DLD1 (cell line): Measurements from ENCODE around the gene EGF.
"Not testable (repeated sequence)": the region's sequence is repeated elsewhere in the genome, so short reads cannot be mapped to it uniquely, and the experiment has no call there.

ENCODE experiments used
- in situ Hi-C: cut with HindIII; loops from 2 replicates; pipeline ENCODE4 v1.10.0; 2017; ENCODE audit warnings: low sequenced_read_pairs

The EGF gene

GRCh38 chr4:109914322-109914721 is 1.6 kb downstream of the EGF start:
- in situ Hi-C loops = no loop called here

DNA sequence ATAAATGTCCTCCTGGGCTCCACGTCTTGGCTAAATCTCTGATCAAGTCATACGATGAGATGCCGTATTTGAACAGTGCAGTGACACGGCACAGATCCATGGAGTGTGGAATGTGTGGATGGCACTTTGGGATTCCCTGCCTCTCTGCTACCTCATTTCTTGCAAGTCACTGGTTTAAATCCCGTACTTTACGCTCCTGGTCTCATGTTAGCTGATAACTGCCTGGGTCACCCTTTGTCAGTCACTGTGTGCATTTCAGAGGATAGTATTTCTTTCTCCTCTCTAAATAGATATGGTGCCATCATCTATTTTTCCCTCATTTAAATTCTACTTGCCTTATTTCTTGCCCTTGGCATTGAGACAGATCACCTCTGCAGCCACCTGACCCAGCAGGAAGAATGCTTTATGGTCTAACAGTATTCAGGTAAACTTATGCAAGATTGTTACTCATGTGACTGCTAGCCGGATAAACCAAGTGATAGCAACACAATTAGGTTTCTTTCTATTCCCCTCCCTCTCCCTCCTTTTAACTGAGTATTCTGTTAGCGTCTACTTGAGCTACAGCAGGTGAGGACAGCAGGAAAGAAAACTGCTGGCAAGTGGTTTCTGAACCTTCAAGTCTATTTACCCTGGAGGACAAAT is 2.8 kb downstream of the EGF start:
- in situ Hi-C loops = no loop called here

- in situ Hi-C loops = no loop called here
These were observed 3.3 kb downstream of the EGF start for GRCh38 chr4:109916027-109916409.

- in situ Hi-C loops = no loop called here
These were observed 8.7 kb downstream of the EGF start for GRCh38 chr4:109921384-109921808.

DNA sequence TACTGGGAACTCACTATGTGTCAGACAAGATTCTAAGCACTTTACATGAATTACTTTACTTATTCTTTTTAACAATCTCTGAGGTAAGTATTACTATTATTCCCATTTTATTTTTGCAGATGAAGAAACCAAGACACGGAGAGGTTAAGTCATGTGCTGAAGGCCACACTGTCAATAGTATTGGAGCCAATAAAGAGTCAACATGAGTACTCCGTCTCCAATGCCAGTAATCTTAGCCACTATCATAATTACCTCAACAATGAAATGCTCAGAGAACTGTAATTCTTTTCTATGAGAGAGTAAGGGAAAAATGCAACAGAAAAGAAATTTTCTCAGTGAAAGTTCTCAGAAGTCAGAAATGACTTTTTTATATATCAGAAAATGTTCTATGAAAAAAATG is 12.7 kb downstream of the EGF start:
- in situ Hi-C loops = no loop called here

- in situ Hi-C loops = no loop called here
These were observed 15.8 kb downstream of the EGF start for GRCh38 chr4:109928327-109929045.

- in situ Hi-C loops = no loop called here
These were observed 17.8 kb downstream of the EGF start for GRCh38 chr4:109930464-109930863.

- in situ Hi-C loops = no loop called here
These were observed 18.2 kb downstream of the EGF start for GRCh38 chr4:109930872-109931271.

DNA sequence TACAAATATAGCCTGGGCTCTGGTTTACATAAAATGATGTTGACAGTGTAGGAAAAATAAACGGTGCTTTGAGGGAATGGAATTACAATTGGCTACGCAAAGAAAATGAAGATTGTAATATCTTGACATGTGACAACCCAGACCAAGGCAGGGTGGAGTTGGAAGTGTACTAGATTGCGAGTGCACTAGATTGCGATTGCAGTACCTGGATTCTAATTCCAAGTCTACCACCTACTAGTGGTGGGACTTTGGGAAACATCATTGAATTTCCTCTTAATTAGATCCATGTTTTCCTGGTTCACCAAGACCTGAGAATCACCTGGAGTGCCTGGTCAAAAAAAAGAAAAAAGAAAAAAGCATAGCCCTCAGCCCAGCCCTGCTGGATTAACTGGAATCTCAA is 18.6 kb downstream of the EGF start:
- in situ Hi-C loops = no loop called here

DNA sequence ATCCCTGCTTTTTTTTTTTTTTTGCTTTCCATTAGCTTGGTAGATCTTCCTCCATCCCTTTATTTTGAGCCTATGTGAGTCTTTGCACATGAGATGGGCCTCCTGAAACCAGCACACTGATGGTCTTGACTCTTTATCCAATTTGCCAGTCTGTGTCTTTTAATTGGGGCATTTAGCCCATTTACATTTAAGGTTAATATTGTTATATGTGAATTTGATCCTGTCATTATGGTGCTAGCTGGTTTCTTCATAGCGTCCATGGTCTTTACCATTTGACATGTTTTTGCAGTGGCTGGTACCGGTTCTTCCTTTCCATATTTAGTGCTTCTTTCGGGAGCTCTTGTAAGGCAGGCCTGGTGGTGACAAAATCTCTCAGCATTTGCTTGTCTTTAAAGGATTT is 24.7 kb downstream of the EGF start:
- in situ Hi-C loops = not testable (repeated sequence)

DNA sequence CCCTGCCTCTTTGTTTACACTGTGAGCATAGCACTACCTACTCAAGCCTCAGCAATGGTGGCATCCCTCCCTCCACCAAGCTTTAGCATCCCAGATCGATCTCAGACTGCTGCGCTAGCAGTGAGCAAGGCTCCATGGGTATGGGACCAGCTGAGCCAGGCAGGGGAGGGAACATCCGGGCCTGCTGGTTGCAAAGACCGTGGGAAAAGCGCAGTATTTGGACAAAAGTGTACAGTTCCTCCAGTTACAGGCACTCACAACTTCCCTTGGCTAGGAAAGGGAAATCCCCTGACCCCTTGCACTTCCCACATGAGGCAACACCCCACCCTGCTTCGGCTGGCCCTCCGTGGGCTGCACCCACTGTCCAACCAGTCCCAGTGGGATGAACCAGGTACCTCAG is 26.5 kb downstream of the EGF start:
- in situ Hi-C loops = no loop called here

- in situ Hi-C loops = no loop called here
These were observed 29.7 kb downstream of the EGF start for GRCh38 chr4:109942292-109942926.

- in situ Hi-C loops = no loop called here
These were observed 31.1 kb downstream of the EGF start for GRCh38 chr4:109943745-109944144.

DNA sequence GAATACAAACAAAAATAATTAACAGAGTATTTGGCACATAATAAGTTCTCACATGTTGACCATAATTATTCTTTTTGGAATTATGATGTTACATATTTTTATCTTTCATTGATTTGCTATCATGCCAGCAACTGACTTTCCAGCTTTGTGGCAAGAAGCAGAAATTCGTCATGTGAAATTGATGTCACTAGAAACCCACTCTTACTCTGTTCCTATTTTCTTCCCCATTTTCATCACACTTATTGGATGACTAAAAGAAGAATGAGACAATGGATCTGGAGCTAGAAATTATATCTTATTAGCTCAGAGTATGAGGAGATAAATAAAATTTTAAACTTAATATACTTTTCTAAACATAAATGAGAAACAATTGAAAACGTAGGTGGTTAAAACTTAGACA is 31.9 kb downstream of the EGF start:
- in situ Hi-C loops = no loop called here

DNA sequence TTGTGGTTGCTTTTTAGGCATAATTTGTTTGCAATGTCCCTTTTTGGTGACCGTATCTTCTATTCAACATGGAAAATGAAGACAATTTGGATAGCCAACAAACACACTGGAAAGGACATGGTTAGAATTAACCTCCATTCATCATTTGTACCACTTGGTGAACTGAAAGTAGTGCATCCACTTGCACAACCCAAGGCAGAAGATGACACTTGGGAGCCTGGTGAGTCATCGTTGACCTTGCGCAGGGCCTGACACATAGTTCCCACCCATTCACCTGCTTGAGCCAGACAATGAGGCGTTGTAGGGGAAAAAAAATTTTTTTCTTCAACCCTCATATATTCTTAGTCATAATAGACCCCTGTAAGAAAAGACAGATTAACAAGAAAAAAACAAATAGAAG is 32.4 kb downstream of the EGF start:
- in situ Hi-C loops = no loop called here

DNA sequence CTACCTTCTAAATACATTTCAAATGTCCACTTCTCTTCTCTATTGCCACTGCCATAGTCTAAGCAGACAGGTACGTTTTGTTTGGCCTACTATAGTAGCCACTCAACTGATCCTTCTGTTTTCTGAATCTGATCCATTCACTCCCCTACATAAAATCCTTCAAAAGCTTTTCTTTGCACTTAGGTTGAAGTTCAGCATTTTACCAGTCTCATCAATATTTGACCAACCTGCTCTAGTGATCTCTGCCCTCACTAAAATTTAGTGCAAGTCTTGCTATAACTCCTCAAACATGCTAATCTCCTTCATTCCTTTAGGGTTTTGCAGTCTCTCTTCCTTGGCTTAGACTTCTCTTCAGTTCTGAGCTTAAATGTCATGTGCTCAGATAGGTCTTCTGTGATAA is 33.4 kb downstream of the EGF start:
- in situ Hi-C loops = no loop called here

DNA sequence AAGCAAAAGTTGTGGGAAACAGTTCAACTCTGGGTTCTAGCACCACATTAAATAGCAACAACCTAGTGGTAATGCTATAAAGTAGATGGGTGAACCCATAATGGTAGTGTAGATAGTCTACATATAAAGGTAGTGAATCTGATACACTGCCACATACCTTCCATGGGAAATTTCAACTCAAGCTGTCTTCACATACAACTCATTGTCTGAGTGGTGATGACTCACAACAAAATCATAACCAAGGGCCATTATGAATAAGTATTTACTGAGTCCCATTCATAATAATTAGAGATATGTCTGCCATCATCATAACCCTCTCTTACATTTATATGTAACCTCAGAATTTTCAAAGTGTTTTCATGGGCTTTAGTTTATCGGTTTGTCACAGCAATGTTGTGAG is 34.8 kb downstream of the EGF start:
- in situ Hi-C loops = no loop called here

DNA sequence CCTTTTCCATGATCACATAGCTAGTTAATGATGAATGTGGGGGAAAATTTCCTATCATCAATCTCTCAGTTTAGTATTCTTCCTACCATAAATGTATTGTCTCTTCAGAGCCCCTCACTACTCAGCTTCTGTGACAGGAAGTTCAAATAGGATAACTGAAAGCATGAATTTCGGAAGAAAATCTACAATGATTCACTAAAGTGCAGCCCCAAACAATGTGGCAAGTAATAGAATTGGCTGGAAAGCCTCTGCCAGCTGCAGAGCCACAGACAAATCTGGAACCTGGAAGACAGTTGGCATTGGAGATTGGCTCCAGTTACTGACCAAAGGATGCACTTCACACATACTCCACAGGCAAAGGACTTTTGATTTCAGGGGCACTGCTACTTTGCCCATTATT is 35.2 kb downstream of the EGF start:
- in situ Hi-C loops = no loop called here

DNA sequence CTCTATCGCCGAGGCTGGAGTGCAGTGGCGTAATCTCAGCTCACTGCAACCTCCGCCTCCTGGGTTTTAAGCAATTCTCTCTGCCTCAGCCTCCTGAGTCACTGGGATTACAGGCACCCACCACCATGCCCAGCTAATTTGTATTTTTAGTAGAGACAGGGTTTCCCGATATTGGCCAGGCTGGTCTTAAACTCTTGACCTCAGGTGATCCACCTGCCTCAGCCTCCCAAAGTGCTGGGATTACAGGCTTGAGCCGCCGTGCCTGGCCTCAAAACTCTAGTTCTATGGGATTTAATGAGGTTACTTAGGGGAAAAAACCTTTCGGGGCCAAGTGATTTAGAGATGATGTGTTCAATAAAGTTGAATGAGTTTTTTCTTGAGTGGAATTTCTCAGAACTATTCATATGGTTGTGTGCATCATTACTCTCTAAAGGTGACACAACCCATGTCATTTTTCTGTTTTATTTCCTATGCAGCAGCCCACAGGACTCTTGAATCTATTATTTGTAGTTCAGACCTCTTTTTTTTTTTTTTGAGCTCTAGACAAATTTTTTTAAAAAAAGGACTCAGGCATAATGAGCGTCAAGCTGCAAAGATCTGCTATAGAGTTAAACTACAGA is 36.5 kb downstream of the EGF start:
- in situ Hi-C loops = not testable (repeated sequence)

DNA sequence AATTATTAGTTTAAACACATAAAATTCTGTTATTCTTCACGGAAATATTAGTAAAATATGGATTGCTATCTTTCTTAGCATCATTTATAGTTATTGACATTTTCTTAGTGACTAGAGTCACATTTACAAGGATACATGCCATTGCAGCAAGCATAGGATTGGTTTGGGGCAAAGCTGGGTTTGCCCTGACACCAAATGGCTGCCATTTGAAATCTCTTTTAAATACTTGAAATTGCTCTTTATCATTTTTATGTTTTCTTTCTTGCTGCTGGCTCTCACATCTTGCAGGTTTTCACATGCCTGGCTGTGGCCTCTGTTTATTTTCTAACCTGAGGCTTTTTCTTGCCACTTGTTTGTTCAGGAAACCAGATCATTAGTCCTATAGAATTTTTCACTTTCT is 39.9 kb downstream of the EGF start:
- in situ Hi-C loops = no loop called here

DNA sequence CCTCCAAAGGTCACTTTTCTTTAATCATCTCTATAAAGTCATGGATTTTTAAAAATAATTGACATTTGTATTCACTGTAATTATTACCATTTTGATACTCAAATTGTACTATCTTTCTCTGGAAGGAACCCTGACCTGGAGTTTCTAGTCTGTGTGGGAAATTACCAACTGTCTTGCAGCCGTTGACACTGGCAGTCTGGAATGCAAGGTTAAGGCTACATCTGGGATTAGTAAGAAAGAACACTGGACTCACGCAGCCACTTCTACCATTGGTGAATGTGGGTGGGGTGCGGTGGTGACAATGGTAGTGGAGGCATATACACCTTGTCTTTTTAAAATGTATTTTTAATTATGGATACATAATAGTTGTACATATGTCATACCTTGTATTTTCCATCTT is 40.9 kb downstream of the EGF start:
- in situ Hi-C loops = no loop called here

DNA sequence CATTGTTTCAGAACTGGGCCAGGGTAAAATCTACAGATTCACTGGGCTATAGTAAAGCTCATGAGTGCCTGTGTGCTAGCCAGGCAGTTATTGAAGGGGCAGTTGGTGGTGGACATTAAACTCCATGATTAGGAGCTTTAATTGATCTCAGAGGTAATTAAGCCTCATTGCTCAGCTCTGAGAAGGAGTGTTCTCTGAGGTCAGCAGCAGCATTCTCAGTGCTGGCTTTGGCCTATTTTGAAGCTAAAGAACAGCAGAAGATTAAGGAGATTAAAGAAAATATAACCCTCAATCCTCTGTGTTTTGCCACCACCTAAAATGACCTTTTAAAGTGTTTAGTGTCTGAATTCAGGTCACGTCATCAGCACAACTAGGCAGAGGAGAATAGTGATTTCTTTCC is 42.5 kb downstream of the EGF start:
- in situ Hi-C loops = no loop called here
